Neutrophil (primary cell): Measurements from ENCODE around the gene DNM1.

Experiments used
- H3K27ac ChIP-seq: fragments of 200-600 bp; sonication (generic); 2 replicates; pipeline ENCODE4 v1.5.1; 2016; ENCODE audit warnings: mild to moderate bottlenecking, moderate library complexity
- H3K27me3 ChIP-seq: fragments of 200-600 bp; sonication (generic); 2 replicates; pipeline ENCODE4 v1.6.0; 2016; ENCODE audit warnings: mild to moderate bottlenecking
- H3K36me3 ChIP-seq: fragments of 200-600 bp; sonication (generic); 2 replicates; pipeline ENCODE4 v1.5.1; 2017
- H3K4me1 ChIP-seq, 2 experiments: fragments of 200-600 bp in 1 of 2; sonication (generic) in 1 of 2; 1 replicate in 1 of 2; 2 replicates in 1 of 2; pipeline versions ENCODE4 v1.5.1 to v1.6.1; 2013 to 2016; ENCODE audit warnings: low read depth in 1 of 2, low read length in 1 of 2, mild to moderate bottlenecking in 1 of 2, moderate library complexity in 1 of 2; ENCODE audit not compliant: control insufficient read depth in 1 of 2, insufficient read depth in 1 of 2
- H3K4me3 ChIP-seq, 2 experiments: fragments of 200-600 bp in 1 of 2; sonication (generic) in 1 of 2; 1 replicate in 1 of 2; 2 replicates in 1 of 2; pipeline ENCODE4 v1.5.1; 2013 to 2016; ENCODE audit warnings: low read depth in 1 of 2, low read length in 1 of 2, mild to moderate bottlenecking in 1 of 2, moderate library complexity in 1 of 2
- H3K9me3 ChIP-seq: fragments of 200-600 bp; sonication (generic); 2 replicates; pipeline ENCODE4 v1.5.1; 2016
- CTCF ChIP-seq: fragments of 200-600 bp; sonication (generic); IDR thresholded peaks from 2 replicates; pipeline ENCODE4 v1.5.1; 2016; ENCODE audit warnings: antibody characterized with exemption

DNM1 gene

GRCh38 chr9:128280084-128280622 is 77.0 kb downstream of the DNM1 start:
- H3K27me3 ChIP-seq: no peaks in the 10 kb centered on the region
- no peak for TF ChIP-seq CTCF
- H3K4me3 ChIP-seq: no peak overlapping the region

GRCh38 chr9:128282500-128282899 is 79.3 kb downstream of the DNM1 start:
- Histone ChIP-seq H3K9me3 (no peaks in the 10 kb centered on the region), H3K4me3 (no peak overlapping the region)
- TF ChIP-seq CTCF: no peak

More at GRCh38 chr9:128280084-128280622, 77.0 kb downstream of the DNM1 start:
- no peaks in the 10 kb centered on the region for H3K36me3 ChIP-seq
- H3K27ac ChIP-seq: no peak overlapping the region
- H3K9me3 ChIP-seq: no peaks in the 10 kb centered on the region
- peaks cover 11 to 14% of the 10 kb centered on the region in 2 experiments for H3K4me1 ChIP-seq

GRCh38 chr9:128285033-128285784 is 82.0 kb downstream of the DNM1 start:
- H3K36me3 ChIP-seq: peaks cover 33% of the 10 kb centered on the region
- no peaks in the 10 kb centered on the region for H3K9me3 ChIP-seq
- H3K4me3 ChIP-seq: no peak overlapping the region
- H3K4me1 ChIP-seq: no peaks in the 10 kb centered on the region
- TF ChIP-seq CTCF: no peak
- H3K27ac ChIP-seq: no peak overlapping the region
- no peaks in the 10 kb centered on the region for H3K27me3 ChIP-seq

More at GRCh38 chr9:128282500-128282899, 79.3 kb downstream of the DNM1 start:
- no peak overlapping the region for H3K27ac ChIP-seq
- no peaks in the 10 kb centered on the region for H3K27me3 ChIP-seq
- H3K36me3 ChIP-seq: peaks cover 17% of the 10 kb centered on the region
- H3K4me1 ChIP-seq: no peaks in the 10 kb centered on the region

GRCh38 chr9:128286440-128286839 is 83.3 kb downstream of the DNM1 start:
- Histone ChIP-seq H3K4me3 (no peak overlapping the region), H3K9me3 (no peaks in the 10 kb centered on the region), H3K27ac (no peak overlapping the region), H3K36me3 (peaks cover 33% of the 10 kb centered on the region), H3K4me1 (no peaks in the 10 kb centered on the region), H3K27me3 (no peaks in the 10 kb centered on the region)
- TF ChIP-seq CTCF: no peak

- Histone ChIP-seq H3K36me3 (peaks cover 33% of the 10 kb centered on the region), H3K27me3 (no peaks in the 10 kb centered on the region), H3K4me1 (no peaks in the 10 kb centered on the region), H3K9me3 (no peaks in the 10 kb centered on the region), H3K27ac (no peak overlapping the region), H3K4me3 (no peak overlapping the region)
- TF ChIP-seq CTCF: no peak
Observed at GRCh38 chr9:128288273-128289004, 85.3 kb downstream of the DNM1 start.
